NCI-H460 (cell line): ENCODE data around the gene SLC6A2. TPM values are rescaled to one million over a fixed set of nuclear protein-coding genes. Genes with fewer than 3 reads are reported as not detected.

Experiments used
- DNase-seq: peaks from one replicate; pipeline ENCODE4 v3.0.0-alpha.2; 2016; ENCODE audit warnings: low read depth; ENCODE audit errors: extremely low read depth
- total RNA-seq: library from RNA; depleted of rRNA; stranded (reverse); fragments of >200 nt; shearing (Covaris generic); gene quantifications from 2 replicates; pipeline ENCODE4 v1.2.3, GENCODE V29; 2014

The SLC6A2 gene
- total RNA-seq, 1 experiment from 2014 or later: not detected

DNA sequence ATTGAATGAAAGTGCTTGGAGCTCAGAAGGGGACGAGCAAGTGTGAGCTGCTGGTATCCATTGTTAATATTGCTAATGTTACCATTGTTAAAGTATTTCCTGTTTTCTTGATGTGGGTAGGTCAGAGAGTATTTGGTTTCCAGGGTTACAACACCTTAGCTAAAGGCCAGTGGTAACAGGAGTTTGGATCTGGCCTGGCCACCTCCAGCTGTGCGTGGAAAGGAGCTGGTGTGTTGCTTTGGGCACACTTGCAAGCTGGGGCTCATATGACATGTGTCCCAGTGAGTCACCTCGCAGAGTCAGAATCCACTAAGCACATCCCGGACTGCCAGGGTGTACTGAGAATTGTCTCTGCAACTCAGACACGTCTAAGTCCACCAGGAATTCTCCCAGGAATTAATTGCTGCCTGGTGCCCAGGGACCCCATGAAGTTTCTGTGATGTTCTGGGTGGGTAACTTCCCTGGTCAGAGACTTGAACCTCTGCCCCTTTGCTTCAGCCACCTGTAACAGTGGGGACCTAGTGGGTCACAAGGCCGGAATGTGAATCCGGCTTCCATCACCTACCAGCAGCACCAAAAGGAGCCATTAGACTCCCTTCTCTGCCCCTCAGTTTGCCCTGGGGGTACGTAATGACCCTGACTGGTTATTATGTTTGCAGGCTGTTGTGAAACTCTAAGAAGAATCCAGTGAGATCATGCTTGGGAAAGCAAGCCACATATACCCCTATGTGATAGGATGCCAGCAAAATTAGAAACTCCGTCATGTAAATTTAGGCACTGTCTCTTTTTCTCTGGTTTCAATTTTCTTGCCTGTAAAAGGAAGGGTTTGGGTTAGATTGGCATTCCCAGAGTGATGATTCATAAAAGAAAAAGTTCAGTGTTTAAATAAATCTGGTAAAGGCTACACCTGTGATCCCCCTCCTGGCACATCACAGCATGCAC, 12.8 kb downstream of the SLC6A2 start:
- no peak for DNase-seq

DNA sequence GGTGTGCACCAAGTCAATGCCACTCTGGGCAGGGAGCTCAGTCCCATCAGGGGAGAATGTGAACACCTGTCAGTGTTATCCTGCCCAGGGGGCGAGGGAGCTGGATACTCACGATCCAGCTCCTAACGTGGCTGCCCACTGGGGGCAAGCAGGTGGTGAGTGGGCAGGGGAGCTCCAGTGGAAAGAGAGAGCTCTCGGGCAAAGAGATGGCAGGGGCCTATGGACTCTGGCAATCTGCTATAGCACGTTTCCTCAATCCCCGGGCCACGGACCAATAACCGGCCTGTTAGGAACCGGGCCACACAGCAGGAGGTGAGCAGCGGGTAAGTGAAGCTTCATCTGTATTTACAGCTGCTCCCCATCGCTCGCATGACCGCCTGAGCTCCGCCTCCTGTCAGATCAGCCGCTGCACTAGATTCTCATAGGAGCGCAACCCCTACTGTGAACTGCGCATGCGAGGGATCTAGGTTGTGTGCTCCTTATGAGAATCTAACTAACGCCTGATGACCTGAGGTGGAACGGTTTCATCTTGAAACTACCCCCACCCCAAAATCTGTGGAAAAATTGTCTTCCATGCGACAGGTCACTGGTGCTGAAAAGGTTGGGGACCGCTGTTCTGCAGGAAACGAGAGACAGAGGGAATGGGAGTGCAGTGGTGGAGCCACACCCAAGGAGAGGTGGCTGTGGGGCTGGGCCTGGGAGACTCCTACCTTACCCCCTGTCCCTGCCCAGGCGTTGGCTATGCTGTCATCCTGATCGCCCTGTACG, 15.6 kb downstream of the SLC6A2 start:
- no peak for DNase-seq

DNA sequence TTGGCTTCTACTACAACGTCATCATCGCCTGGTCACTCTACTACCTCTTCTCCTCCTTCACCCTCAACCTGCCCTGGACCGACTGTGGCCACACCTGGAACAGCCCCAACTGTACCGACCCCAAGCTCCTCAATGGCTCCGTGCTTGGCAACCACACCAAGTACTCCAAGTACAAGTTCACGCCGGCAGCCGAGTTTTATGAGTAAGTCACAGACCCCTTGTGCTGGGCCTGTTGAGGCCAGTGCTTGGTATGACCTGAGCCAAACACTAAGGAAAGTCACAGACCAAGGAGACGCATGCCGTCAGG, 16.1 kb downstream of the SLC6A2 start:
- no peak for DNase-seq

DNA sequence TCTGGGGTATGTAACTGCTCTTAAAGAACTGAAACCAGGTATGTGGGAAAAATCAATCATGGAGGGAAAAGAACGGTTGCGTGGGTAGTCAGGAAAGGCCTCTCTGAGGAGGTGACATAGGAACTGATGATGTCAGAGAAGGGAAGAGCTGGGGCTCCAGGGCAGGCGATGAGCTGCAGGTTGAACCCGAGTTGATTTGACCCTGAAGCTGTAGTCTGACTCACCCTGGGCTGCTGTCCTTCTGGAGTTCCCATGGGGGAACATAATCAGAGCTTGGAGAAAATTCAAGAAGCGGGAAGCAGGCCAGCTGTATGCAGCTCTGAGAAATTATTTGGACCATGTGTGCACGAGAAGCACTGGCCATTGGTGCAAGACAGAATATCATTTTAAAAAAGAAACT, 16.7 kb downstream of the SLC6A2 start:
- DNase-seq: no peak

DNA sequence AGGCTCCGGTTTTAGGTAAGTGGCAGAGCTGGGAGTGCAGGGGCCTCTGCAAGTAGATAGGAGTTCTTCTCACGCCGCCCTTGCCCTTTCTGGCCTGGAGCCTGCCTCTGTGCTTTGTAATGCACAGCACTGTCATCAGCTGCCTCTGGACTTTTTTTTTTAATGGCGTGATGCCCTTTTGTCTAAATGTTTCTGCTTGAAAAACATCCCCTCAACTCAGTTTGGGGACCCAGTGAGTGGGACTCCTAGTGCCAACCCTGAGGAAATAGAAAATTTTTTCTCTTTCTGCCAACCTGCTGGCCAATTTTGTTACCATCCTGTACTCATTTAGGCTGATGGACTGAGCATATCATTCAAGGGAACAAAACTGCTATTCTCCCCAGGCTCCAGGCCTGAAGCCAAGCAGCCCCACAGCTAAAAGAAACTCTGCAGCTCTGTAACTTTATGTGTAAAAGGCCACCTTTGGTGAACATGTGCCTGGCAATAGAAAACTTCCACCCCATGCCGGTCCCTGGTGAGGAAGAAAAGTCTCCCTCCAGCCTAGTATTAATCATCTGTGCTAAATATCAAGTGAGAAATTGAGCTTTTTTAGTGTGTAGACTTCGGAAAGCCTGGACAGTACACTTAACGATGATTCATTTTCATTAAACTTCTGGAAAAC, 22.5 kb downstream of the SLC6A2 start:
- DNase-seq: no peak

DNA sequence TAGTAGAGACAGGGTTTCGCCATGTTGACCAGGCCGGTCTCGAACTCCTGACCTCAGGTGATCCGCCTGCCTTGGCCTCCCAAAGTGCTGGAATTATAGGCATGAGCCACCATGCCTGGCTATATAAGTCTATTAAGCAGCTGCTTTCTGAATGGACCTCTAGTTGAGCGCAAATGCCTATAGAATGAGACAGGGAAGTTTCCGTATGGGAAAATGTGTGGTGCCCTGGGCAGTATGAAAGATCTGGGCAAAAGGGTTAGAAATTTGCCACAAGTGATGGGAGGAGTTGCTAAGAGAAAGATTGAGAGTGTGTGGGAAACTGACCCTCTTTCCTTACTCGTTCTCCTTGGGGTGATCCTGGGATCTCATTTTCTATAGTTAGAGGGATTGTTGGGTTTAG, 26.3 kb downstream of the SLC6A2 start:
- DNase-seq: no peak

DNA sequence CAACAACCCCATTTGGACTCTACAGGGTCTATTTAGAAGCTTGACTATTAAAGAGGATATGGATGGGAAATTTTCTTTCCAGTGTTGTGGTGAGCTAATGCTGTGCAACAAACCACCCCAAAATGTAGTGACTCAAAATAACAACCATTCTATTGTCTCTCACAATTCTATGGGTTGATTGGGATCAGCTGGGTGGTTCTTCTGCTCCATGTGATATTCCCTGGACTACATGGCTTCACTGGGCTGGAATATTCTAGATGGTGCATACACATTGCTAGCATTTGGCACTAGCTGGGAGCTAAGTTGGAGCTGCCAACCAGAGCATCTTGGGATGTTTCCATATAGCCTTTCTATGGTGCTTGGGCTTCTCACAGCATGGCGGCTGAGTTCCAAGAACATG, 30.2 kb downstream of the SLC6A2 start:
- no peak for DNase-seq

DNA sequence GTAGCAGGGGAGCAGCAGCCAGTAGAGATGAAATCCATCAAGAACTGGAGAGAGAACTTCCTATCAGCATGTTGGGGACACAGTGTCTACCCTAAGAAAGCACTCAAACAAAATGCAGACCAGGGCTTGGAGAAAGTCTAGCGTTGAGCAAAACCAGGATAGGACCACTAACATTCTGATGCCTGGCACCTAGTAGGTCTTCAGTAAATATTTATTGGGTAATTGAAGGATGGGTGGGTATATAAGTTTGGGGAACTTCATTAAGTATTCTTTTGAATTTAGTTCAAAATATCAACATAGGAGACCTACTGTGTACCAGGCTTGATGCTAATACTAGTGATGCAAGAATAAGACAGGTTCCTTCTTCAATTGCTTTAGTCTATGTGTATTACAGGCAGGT, 30.9 kb downstream of the SLC6A2 start:
- no peak for DNase-seq

DNA sequence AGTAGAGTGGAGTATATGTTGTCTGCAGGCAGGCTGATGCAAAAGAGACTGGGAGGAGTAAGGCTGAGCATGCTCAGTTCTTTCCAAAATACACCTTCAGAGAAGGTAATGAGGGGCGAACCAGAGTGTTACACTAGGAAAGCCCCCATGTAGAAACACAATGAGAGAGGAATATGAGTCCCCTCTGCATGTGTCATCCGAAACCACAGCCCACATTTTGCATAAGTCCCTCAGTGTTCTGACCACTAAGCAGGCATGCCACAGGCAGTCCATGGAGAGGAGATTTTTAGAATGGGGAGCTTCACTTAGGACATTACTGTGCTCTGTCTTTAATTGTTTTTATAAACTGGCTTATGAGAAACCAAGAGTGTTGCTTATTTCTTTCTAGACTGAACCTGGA, 32.0 kb downstream of the SLC6A2 start:
- DNase-seq: no peak

DNA sequence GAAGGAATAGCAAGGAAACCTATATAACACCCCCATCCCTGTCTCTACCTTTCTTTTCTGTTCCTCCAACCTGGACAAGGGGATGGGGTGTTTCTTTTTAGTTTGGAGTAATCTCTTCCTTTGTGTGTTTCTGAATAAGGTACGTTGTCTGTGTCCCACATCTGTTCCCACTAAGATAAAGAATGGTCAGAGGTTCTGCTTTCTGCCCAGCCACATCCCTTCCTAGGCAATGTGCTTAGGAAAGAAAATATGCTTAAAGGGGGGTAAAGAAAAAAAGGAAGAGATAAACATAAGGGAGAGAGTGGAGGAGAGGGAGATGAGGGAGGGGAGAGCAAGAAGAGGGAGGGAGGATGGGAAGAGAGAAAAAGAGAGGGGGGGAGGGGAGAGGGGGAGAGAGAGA, 35.1 kb downstream of the SLC6A2 start:
- DNase-seq: no peak

DNA sequence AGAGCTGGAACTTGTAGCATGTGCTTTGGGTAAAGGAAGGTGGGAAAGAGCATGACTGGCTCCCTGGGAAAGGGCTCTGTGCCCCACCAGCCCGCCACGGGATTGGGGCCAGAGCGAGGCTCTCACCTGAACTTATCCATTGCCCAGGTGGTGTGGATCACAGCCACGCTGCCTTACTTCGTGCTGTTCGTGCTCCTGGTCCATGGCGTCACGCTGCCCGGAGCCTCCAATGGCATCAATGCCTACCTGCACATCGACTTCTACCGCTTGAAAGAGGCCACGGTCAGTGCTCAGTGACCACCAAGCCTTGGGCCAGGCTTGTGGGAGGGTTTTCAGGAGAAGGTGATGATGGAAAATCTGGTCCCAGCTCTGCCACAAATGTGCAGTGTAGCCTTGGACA, 36.0 kb downstream of the SLC6A2 start:
- DNase-seq: no peak

DNA sequence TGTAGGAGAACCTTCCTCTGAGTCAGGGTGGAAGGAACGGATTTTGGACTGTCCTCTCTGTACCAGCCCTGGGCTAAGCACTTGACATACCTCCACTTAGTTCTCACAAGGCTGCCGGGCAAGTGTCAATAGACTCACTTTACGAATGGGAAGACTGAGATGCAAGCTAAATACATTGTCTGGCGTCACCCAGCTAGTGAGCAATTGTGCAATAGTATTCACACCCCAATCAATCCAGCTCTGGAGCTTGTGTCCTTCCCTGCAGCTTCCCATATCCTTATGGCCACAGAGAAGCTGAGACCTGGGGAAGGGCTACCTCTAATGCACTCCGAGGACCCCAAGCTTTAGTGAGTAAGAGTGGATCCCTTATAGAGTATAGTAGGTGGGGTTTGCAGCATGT, 39.8 kb downstream of the SLC6A2 start:
- no peak for DNase-seq

DNA sequence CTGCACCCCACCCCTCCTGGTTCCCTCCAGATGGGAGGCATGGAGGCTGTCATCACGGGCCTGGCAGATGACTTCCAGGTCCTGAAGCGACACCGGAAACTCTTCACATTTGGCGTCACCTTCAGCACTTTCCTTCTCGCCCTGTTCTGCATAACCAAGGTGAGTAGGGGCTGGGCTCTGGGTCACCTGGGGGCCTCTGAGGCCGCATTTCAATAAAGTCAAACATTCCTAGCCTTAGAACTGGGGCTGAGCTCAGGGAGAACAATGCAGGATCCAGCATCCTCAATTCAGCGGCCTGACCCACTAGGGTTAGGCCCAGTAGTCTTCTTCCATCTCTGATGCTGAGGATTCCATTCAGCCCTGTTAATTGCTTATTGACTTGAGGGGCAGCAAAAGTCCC, 42.1 kb downstream of the SLC6A2 start:
- no peak for DNase-seq

DNA sequence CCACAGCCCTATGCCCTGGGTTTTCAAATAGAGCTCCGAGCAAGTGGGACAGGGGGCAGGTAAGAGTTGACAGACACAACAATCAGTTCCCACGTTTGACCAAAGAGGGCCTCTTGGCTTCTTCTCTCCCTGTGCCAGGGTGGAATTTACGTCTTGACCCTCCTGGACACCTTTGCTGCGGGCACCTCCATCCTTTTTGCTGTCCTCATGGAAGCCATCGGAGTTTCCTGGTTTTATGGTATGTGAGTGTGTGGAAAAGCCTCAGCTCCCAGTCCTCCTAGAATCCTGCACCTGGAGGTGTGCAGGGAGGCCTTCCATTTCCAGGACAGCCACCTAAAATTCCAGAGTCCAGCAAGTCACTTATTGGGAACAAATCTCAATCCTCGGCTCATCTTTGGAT, 42.5 kb downstream of the SLC6A2 start:
- no peak for DNase-seq

DNA sequence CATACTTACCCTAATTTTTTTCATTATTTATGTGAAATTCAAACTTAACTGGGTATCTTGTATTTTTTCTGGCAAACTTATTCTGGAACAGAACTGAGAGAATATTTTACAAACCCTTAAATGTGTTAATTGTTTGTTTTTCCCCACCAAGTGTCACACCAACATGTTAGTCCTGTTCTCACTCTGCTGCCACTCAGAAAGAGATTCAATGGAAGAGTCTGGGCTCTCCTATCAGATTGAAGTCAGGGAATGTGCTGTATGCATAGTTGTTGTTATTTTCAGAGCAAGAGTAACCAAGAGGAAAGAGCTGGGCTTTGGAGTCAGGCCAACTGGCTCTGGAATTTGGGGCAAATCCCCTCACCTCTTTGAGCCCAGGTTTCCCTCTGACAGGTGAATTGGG, 43.2 kb downstream of the SLC6A2 start:
- no peak for DNase-seq

DNA sequence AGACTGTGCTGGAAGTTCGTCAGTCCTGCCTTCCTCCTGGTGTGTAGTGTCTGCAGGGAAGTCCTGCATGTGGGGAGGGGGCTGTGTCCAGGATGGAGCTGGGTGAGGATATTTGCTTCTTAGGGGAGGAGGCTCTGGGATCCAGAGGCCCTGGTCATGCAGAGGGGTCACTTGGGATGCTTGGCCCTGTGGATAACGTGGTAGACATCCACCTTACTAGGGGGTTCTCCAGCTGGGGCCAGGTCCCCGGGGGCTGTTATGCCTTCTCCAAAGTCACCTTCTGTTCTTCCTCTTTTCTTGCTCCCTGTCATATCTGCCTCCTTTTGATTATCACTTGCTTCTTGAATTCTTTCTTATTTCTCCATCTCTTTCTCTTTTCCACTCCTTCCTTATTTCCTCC, 43.8 kb downstream of the SLC6A2 start:
- DNase-seq: no peak

DNA sequence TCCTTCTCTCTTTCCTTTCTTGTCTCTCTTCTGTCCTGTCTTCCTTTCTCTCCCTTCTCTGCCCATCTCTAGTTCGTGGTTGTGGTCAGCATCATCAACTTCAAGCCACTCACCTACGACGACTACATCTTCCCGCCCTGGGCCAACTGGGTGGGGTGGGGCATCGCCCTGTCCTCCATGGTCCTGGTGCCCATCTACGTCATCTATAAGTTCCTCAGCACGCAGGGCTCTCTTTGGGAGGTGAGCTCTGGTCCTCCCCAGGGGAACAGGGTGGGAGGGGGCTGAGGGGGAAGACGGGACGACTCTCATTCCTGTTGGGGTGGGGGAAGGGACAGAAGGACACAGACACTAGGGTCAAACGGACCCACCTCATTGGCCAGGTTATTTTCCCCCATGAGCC, 44.3 kb downstream of the SLC6A2 start:
- DNase-seq: no peak

DNA sequence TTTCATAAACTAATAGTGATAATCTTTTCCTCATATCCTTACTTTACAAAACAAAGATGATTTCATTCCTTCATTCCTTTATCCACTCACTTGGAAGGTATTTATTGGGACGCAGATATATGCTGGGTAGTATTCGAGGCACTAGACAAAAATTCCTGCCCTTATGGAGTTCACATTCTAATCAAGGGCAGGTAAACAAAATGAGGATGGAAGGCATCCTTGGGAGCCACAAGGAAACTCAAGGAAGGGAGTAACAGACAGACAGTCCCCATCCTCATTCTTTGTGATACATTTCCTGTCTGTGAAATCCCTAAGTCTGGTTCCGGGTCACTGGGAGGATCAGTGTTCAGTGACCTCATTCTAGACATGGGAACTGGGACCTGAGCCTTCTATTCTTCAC, 45.2 kb downstream of the SLC6A2 start:
- DNase-seq: no peak

DNA sequence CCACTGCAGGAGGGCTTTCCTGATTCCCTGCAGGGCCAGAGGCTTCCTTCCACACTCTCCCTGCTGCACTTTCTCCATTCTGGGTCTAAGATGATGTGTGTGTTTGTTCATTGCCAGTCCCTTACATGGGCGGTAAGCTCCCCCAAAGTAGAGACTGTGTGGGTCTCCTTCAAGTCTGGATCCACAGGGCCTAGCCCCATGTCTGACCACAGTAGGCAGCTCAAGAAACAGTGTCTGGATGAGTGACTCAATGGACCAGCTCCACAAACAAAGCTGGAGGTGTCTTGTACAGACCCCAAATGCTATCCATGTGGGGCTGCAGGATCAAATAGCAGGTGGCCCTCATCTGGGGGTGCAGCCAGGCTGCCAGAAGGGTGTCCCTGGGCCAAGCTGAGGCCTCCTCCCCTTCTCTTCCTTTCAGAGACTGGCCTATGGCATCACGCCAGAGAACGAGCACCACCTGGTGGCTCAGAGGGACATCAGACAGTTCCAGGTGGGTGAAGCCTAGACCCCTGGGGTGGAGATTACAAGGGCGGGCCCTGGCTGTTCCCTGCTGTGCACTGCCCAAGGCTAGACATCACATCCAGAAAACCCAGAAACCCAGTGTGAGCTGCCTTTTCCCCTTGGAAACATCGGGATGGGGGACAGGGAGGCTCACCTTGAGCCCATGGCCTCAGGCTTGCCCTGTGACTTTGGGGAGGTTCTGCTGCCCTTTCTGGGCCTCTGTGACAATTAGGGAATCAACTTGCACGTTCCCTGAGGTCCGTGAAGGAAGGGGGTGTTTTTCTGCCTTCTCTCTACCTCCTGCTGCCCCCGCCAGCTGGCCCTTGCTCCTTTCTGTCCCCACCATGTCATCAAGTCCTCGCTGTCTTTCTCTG, 45.9 kb downstream of the SLC6A2 start:
- DNase-seq: peak; percentile 40
